OCI-LY1 (cell line): ENCODE results near the gene POU2F1.

Source experiments
- H2AFZ ChIP-seq: fragments of 200-600 bp; sonication (generic), shearing (Covaris generic); 2 replicates; pipeline ENCODE4 v1.6.0; 2014; ENCODE audit warnings: antibody characterized with exemption, mild to moderate bottlenecking, low read length
- H3F3A ChIP-seq: fragments of 200-600 bp; sonication (generic), shearing (Covaris generic); 2 replicates; pipeline ENCODE4 v1.6.0; 2014; ENCODE audit warnings: mild to moderate bottlenecking, antibody characterized with exemption, low read length, moderate library complexity; ENCODE audit not compliant: insufficient read depth
- H3K27ac ChIP-seq: fragments of 200-600 bp; sonication (generic); 2 replicates; pipeline ENCODE4 v1.5.1; 2014; ENCODE audit warnings: low read length, mixed run types, mild to moderate bottlenecking, low read depth; ENCODE audit not compliant: poor library complexity, severe bottlenecking
- H3K27me3 ChIP-seq: fragments of 200-600 bp; sonication (generic); 2 replicates; pipeline ENCODE4 v1.6.0; 2014; ENCODE audit warnings: antibody characterized with exemption, mild to moderate bottlenecking, low read length, moderate library complexity; ENCODE audit not compliant: insufficient read depth
- H3K36me3 ChIP-seq: fragments of 200-600 bp; sonication (generic); 2 replicates; pipeline ENCODE4 v1.6.1; 2014; ENCODE audit warnings: mild to moderate bottlenecking, antibody characterized with exemption, low read length, moderate library complexity, mixed read lengths; ENCODE audit not compliant: insufficient read depth
- H3K4me1 ChIP-seq: fragments of 200-600 bp; sonication (generic); 2 replicates; pipeline ENCODE4 v1.5.1; 2014; ENCODE audit warnings: mild to moderate bottlenecking, low read length, moderate library complexity; ENCODE audit not compliant: insufficient read depth, severe bottlenecking
- H3K4me2 ChIP-seq: fragments of 200-600 bp; sonication (generic), shearing (Covaris generic); 2 replicates; pipeline ENCODE4 v1.6.1; 2014; ENCODE audit warnings: low read length
- H3K4me3 ChIP-seq: fragments of 200-600 bp; sonication (generic); 2 replicates; pipeline ENCODE4 v1.5.1; 2014; ENCODE audit warnings: low read length, low read depth, mild to moderate bottlenecking, mixed read lengths; ENCODE audit not compliant: poor library complexity, severe bottlenecking
- H3K79me2 ChIP-seq: fragments of 200-600 bp; shearing (Covaris generic); 2 replicates; pipeline ENCODE4 v1.6.1; 2016; ENCODE audit warnings: mixed run types, low read length, mixed read lengths; ENCODE audit not compliant: insufficient read depth
- H3K9ac ChIP-seq: fragments of 200-600 bp; sonication (generic), shearing (Covaris generic); 2 replicates; pipeline ENCODE4 v1.6.1; 2014; ENCODE audit warnings: mild to moderate bottlenecking, low read length, mixed read lengths
- H3K9me2 ChIP-seq: fragments of 200-600 bp; sonication (generic), shearing (Covaris generic); 2 replicates; pipeline ENCODE4 v1.6.1; 2014; ENCODE audit warnings: low read depth, mild to moderate bottlenecking, low read length, mixed read lengths
- H3K9me3 ChIP-seq: fragments of 200-600 bp; shearing (Covaris generic); 2 replicates; pipeline ENCODE4 v1.6.1; 2014; ENCODE audit warnings: low read length, mixed read lengths
- H4K20me1 ChIP-seq: fragments of 200-600 bp; sonication (generic), shearing (Covaris generic); 2 replicates; pipeline ENCODE4 v1.6.0; 2016; ENCODE audit warnings: mild to moderate bottlenecking, low read length; ENCODE audit not compliant: insufficient read depth
- CTCF ChIP-seq: fragments of 200-600 bp; sonication (generic), shearing (Covaris generic); IDR thresholded peaks from 2 replicates; pipeline ENCODE4 v1.5.1; 2017; ENCODE audit warnings: mild to moderate bottlenecking, antibody characterized with exemption, low read length, moderate library complexity, mixed read lengths
- EZH2 ChIP-seq: fragments of 200-600 bp; sonication (generic), shearing (Covaris generic); IDR thresholded peaks from 2 replicates; pipeline ENCODE4 v1.8.0; 2017; ENCODE audit warnings: borderline replicate concordance, mixed run types, mild to moderate bottlenecking, antibody characterized with exemption, low read length, moderate library complexity, mixed read lengths

The POU2F1 gene

GRCh38 chr1:167216809-167217208 is 3.9 kb upstream of the POU2F1 start:
- Histone ChIP-seq H3K36me3 (no peaks in the 10 kb centered on the region; the same call in 1 of the 2 replicates), H3K4me2 (no peak overlapping the region), H3K79me2 (no peaks in the 10 kb centered on the region), H4K20me1 (no peaks in the 10 kb centered on the region), H3K9ac (no peak overlapping the region), H3K4me1 (peaks cover 13% of the 10 kb centered on the region), H3K9me3 (no peaks in the 10 kb centered on the region), H3K4me3 (no peak overlapping the region), H3K27ac (no peak overlapping the region), H3K27me3 (no peaks in the 10 kb centered on the region), H3F3A (no peaks in the 10 kb centered on the region), H3K9me2 (no peaks in the 10 kb centered on the region), H2AFZ (no peak overlapping the region)
- TF ChIP-seq CTCF (no peak), EZH2 (no peak)

GRCh38 chr1:167219194-167219593 is 1.5 kb upstream of the POU2F1 start:
- H3K9me3 ChIP-seq, result no peaks in the 10 kb centered on the region
- no peaks in the 10 kb centered on the region for H3K79me2 ChIP-seq
- H2AFZ ChIP-seq, result no peak overlapping the region
- peak overlapping the region; percentile 98 for H3K9ac ChIP-seq
- H3K36me3 ChIP-seq, result no peaks in the 10 kb centered on the region; the same call in 1 of the 2 replicates
- H4K20me1 ChIP-seq, result no peaks in the 10 kb centered on the region
- no peak for TF ChIP-seq EZH2
- TF ChIP-seq CTCF, result no peak
- H3F3A ChIP-seq, result no peaks in the 10 kb centered on the region
- no peaks in the 10 kb centered on the region for H3K9me2 ChIP-seq
- H3K4me1 ChIP-seq, result peaks cover 33% of the 10 kb centered on the region
- H3K27ac ChIP-seq, result peak overlapping the region; percentile 97
- H3K27me3 ChIP-seq, result no peaks in the 10 kb centered on the region
- peak overlapping the region; percentile 77 for H3K4me3 ChIP-seq
- peak overlapping the region; percentile 96 for H3K4me2 ChIP-seq

- no peaks in the 10 kb centered on the region for H3K79me2 ChIP-seq
- no peaks in the 10 kb centered on the region for H3K27me3 ChIP-seq
- no peaks in the 10 kb centered on the region for H4K20me1 ChIP-seq
- H3K36me3 ChIP-seq, result no peaks in the 10 kb centered on the region; the same call in 1 of the 2 replicates
- peak overlapping the region; percentile 77 for H3K4me3 ChIP-seq
- no peak overlapping the region for H2AFZ ChIP-seq
- H3F3A ChIP-seq, result no peaks in the 10 kb centered on the region
- H3K4me1 ChIP-seq, result peaks cover 34% of the 10 kb centered on the region
- H3K9ac ChIP-seq, result peak overlapping the region; percentile 98
- H3K9me2 ChIP-seq, result no peaks in the 10 kb centered on the region
- peak overlapping the region; percentile 97 for H3K27ac ChIP-seq
- H3K4me2 ChIP-seq, result peak overlapping the region; percentile 96
- no peak for TF ChIP-seq CTCF
- TF ChIP-seq EZH2, result no peak
- H3K9me3 ChIP-seq, result no peaks in the 10 kb centered on the region
These were observed 795 bp upstream of the POU2F1 start for GRCh38 chr1:167219646-167220536.
